AG04450 (cell line): ENCODE data around the gene CACNA1D. TPM values are rescaled to one million over a fixed set of nuclear protein-coding genes. Genes with fewer than 3 reads are reported as not detected.

Source experiments
- CTCF ChIA-PET: fragments of 300-600, 350-600 bp; formaldehyde crosslinking; extraction: SDS; loops from one replicate; lab custom pipeline; 2022; ENCODE audit warnings: antibody characterized with exemption, inconsistent platforms; lab: Charles Lee
- POLR2A ChIA-PET: fragments of 350-600 bp; formaldehyde crosslinking; extraction: SDS; loops from one replicate; lab custom pipeline; 2021; ENCODE audit warnings: antibody characterized with exemption, inconsistent platforms; lab: Yijun Ruan, JAX
- DNase-seq: peaks from one replicate; pipeline ENCODE4 v3.0.0-alpha.2; 2011; ENCODE audit warnings: low read depth, low spot score
- H3K27ac ChIP-seq: one replicate; pipeline ENCODE4 v1.5.1; 2012; ENCODE audit warnings: low read depth, low read length, control low read depth
- H3K27me3 ChIP-seq: one replicate; pipeline ENCODE4 v1.6.0; 2012; ENCODE audit warnings: low read length; ENCODE audit not compliant: control insufficient read depth, insufficient read depth
- H3K4me3 ChIP-seq: 2 replicates; pipeline ENCODE4 v1.5.1; 2011; ENCODE audit warnings: mild to moderate bottlenecking, low read depth, low read length, control low read depth
- H3K9me3 ChIP-seq: 2 replicates; pipeline ENCODE4 v1.5.1; 2012; ENCODE audit warnings: low read length; ENCODE audit not compliant: control insufficient read depth, insufficient read depth
- polyA plus RNA-seq: library from polyadenylated mRNA; depleted of rRNA; stranded (reverse); fragments of >200 nt; gene quantifications from 2 replicates; pipeline ENCODE4 v1.2.3, GENCODE V29; 2011
- TF ChIP-seq, protein P1 (sequence below): IDR thresholded peaks from 2 replicates; pipeline ENCODE4 v1.5.1; 2011; ENCODE audit warnings: low read depth, low read length, control low read depth, inconsistent platforms

The CACNA1D gene
- polyA plus RNA-seq, 1 experiment = 0.07 TPM

DNA sequence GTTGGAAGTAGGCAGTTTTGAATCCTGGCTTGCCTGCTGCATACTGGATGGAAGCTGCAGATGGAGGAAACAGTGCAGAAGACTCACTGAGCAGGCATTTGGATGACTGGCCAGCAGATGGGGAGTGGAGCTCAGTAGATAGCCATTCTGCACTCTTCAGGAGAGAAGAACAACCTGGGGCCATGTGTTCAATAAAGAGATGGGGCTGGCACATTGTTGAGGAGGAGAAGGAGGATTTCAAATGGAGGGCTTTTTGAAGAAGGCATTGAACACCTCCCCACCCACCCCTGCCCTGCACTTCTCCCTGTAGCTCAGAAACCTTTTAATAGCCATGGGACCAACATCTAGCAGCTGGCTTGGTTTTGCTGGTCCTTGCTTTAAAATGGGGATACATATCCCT lies 109.8 kb downstream of the CACNA1D start:
- H3K27me3 ChIP-seq = no peaks in the 10 kb centered on the region
- no peak overlapping the region for H3K27ac ChIP-seq
- ChIA-PET CTCF (no interaction called here), POLR2A (no interaction called here)
- no peak for DNase-seq
- no peaks in the 10 kb centered on the region for H3K9me3 ChIP-seq
- TF ChIP-seq, protein P1, sequence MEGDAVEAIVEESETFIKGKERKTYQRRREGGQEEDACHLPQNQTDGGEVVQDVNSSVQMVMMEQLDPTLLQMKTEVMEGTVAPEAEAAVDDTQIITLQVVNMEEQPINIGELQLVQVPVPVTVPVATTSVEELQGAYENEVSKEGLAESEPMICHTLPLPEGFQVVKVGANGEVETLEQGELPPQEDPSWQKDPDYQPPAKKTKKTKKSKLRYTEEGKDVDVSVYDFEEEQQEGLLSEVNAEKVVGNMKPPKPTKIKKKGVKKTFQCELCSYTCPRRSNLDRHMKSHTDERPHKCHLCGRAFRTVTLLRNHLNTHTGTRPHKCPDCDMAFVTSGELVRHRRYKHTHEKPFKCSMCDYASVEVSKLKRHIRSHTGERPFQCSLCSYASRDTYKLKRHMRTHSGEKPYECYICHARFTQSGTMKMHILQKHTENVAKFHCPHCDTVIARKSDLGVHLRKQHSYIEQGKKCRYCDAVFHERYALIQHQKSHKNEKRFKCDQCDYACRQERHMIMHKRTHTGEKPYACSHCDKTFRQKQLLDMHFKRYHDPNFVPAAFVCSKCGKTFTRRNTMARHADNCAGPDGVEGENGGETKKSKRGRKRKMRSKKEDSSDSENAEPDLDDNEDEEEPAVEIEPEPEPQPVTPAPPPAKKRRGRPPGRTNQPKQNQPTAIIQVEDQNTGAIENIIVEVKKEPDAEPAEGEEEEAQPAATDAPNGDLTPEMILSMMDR = no peak
- no peak overlapping the region for H3K4me3 ChIP-seq

DNA sequence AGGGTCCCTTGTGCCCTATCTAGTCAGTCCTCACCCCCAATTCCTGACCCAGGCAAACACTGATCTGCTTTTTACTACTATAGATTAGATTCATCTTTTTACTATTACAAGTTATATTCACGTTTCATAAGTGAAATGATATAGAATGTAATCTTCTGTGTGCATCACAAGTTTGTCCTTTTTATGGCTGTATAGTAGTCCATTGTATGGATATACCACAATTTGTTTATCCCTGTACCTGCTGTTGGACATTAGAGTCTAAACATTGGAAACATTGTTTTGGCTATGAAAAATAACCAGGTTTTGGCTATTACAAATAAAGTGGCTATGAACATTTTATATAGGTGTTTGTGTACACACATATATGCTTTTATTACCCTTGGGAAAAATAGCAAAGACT lies 112.4 kb downstream of the CACNA1D start:
- H3K9me3 ChIP-seq = no peaks in the 10 kb centered on the region
- POLR2A ChIA-PET = no interaction called here

DNA sequence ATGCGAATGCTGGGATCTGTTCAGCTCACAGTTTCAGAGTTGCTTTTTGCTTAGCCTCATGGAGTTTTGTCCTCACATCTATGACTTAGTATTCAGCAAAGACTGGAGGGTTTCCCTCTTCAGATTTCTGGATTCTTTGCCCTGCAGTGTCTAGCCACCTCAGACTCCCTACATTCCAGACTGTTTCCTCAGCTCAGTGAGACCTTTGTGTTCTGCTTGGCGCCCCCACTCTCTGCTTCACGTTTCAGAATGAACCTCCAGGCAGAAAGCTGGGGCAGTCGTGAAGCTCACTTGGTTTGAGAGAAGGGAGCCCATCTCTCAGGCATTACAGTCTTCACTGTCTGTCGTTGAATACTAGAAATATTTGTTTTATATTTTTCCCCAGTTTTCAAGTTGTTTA lies 118.1 kb downstream of the CACNA1D start:
- Histone ChIP-seq H3K27ac (no peak overlapping the region), H3K9me3 (no peaks in the 10 kb centered on the region), H3K27me3 (no peaks in the 10 kb centered on the region), H3K4me3 (no peak overlapping the region)
- TF ChIP-seq, protein P1 = no peak
- DNase-seq = no peak
- ChIA-PET POLR2A (no interaction called here), CTCF (no interaction called here)

More for the DNA sequence above, 112.4 kb downstream of the CACNA1D start:
- no peaks in the 10 kb centered on the region for H3K27me3 ChIP-seq
- no peak overlapping the region for H3K27ac ChIP-seq
- CTCF ChIA-PET = no interaction called here
- TF ChIP-seq, protein P1 = no peak
- DNase-seq = no peak
- no peak overlapping the region for H3K4me3 ChIP-seq

DNA sequence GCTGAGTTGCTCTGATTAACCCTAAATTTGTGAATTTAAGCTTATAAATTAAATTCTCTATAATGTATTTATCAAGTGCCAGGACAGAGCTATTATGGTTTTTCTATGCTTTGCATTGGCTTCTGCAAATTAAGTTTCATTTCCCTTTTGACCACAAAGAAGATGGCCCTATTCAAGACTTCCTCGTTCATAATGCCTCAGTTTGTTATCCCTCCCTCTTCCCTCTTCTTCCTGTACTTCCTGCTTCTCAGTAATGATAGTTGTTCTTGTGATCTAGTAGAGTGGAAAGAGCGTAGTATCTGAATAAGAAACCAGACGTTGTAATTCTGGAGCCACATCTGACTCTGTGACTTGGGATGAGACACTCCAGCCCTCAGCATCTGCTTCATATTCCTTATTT lies 118.7 kb downstream of the CACNA1D start:
- H3K9me3 ChIP-seq = no peaks in the 10 kb centered on the region
- POLR2A ChIA-PET = no interaction called here
- no peak for DNase-seq
- no peak overlapping the region for H3K4me3 ChIP-seq
- no peak overlapping the region for H3K27ac ChIP-seq
- no peaks in the 10 kb centered on the region for H3K27me3 ChIP-seq
- CTCF ChIA-PET = no interaction called here
- TF ChIP-seq, protein P1 = no peak

DNA sequence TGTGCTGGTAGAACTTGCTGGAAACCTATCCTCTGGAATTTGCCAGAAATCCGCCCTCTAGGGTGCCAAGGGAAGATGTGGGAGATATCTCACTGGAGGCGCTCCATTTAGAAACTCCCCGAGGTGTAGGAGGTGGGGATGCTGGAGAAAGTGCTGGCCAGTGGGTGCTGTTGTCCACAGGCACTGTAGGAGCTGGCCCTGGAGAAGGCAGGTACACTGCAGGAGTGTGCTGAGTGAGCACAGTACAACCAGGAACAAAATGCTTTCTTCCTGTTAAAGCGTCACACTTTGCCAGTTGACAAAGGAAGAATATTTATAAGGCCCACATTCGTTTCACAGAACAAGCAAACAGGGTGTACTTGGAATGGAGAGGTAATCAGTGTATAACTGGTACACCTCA lies 119.9 kb downstream of the CACNA1D start:
- POLR2A ChIA-PET = no interaction called here
- no peak for DNase-seq
- CTCF ChIA-PET = no interaction called here

More for the DNA sequence above, 119.9 kb downstream of the CACNA1D start:
- H3K4me3 ChIP-seq = no peak overlapping the region
- H3K27me3 ChIP-seq = peaks cover 3% of the 10 kb centered on the region
- TF ChIP-seq, protein P1 = no peak
- no peaks in the 10 kb centered on the region for H3K9me3 ChIP-seq
- H3K27ac ChIP-seq = no peak overlapping the region
